Esophagus mucosa (tissue), 1 donor: ENCODE results near the gene CH25H. TPM values are rescaled to one million over a fixed set of nuclear protein-coding genes. Genes with fewer than 3 reads are reported as not detected.

Experiments used
- total RNA-seq: library from RNA; stranded (reverse); gene quantifications from one replicate; pipeline ENCODE4 v1.2.4, GENCODE V29; 2023
- donor health status: DM: yes; HTN: yes; CAD: no.

CH25H gene
- total RNA-seq, 1 donor from 2014 or later, result 4.8 TPM

Other genes starting within 250 kb of the CH25H start
- gene FAS, start 216.5 kb downstream of the CH25H start, total RNA-seq, result 12.2 TPM
- gene LIPA, start 44.5 kb upstream of the CH25H start, total RNA-seq, result 26.6 TPM
- 1.5 TPM for gene IFIT2, start 94.7 kb upstream of the CH25H start, total RNA-seq
- 3.8 TPM for gene IFIT3, start 120.7 kb upstream of the CH25H start, total RNA-seq
- not detected for gene IFIT1B, start 170.7 kb upstream of the CH25H start, total RNA-seq
- gene IFIT1, start 185.3 kb upstream of the CH25H start, total RNA-seq, result 3.8 TPM
- 5.3 TPM for gene IFIT5, start 207.3 kb upstream of the CH25H start, total RNA-seq